GM12873 (cell line): ENCODE measurements around the gene KRTAP4-4.

ENCODE experiments used
- TF ChIP-seq, protein P1 (sequence below): IDR thresholded peaks from 2 replicates; pipeline ENCODE4 v1.5.1; 2012; ENCODE audit warnings: low read depth, mild to moderate bottlenecking, moderate library complexity, low read length, control low read depth; ENCODE audit not compliant: insufficient read depth; ENCODE audit errors: missing control alignments

Gene KRTAP4-4

DNA sequence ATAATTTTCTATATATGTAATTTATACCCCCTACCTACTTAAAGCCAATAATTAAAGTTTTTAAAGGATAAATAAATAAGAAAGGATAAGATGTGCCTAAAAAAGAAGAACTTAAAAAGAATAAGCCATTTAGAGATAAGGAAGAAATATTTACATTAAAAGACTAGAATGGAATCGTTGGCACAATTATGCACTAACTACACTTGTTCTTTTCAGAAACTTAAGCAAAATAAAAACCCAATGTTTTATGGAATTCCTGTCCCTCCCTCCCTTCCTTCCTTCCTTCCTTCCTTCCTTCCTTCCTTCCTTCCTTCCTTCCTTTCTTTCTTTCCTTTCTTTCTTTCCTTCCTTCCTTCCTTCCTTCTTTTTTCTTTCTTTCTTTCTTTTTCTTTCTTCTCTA, 15.7 kb downstream of the KRTAP4-4 start:
- TF ChIP-seq, protein P1, sequence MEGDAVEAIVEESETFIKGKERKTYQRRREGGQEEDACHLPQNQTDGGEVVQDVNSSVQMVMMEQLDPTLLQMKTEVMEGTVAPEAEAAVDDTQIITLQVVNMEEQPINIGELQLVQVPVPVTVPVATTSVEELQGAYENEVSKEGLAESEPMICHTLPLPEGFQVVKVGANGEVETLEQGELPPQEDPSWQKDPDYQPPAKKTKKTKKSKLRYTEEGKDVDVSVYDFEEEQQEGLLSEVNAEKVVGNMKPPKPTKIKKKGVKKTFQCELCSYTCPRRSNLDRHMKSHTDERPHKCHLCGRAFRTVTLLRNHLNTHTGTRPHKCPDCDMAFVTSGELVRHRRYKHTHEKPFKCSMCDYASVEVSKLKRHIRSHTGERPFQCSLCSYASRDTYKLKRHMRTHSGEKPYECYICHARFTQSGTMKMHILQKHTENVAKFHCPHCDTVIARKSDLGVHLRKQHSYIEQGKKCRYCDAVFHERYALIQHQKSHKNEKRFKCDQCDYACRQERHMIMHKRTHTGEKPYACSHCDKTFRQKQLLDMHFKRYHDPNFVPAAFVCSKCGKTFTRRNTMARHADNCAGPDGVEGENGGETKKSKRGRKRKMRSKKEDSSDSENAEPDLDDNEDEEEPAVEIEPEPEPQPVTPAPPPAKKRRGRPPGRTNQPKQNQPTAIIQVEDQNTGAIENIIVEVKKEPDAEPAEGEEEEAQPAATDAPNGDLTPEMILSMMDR, result no peak

DNA sequence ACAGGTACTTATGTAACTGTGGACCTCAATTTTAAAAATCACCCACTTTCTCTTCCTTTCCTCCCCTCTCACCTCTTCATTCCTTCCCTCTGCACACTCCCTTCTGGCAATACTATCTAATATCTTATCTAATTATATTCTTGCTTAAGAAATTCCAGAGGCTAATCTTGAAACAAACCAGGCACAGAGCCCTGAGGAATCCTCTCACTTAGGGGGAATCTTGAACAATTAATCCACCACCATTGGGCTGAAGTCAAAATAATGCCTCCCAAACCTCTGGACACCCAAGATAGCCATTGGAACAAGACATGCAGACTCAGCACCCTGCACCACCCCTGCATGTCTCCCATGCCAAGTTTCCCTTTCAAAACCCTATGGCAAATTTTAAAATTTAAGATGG, 19.2 kb downstream of the KRTAP4-4 start:
- TF ChIP-seq, protein P1, result no peak

DNA sequence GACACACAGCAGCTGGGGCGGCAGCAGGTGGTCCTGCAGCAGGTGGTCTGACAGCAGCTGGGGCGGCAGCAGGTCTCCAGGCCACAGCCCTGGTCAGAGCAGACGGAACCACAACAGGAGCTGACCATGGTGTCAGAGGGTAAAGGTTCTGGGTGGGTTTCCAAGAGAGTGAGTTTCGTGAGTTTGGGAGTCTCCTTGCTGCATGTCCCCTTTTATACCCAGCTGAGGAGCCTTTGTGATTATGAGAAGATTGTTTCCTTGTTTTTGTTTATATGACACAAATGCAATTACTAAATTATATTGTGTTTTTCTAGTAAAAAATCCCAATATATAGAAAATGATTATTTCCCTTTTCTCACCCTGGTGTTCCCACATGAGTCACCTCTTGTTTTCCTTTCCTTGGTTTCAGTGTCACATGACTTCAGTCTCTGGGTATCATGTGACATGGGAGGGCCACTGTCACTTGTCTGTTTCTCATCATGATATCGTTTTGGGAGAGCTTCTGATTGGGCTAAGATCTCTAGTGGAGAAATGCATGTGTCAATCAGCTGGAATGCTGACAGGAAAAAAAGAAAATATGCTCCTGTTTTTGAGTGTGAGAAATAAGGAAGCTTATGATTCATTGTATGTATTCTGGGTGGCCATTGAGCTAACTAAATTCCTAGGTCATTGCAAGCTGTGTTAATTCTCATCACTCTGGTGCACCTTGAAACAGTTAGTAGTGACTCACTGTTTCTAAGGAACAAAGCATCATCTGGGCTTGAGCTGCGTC, 20.0 kb downstream of the KRTAP4-4 start, which contains the start of gene KRTAP4-6:
TSS of gene KRTAP4-6 (minus strand) at position 185 of the 772 bp plus-strand sequence. CDS start at position 128, 57 bp downstream.
- TF ChIP-seq, protein P1, result no peak

DNA sequence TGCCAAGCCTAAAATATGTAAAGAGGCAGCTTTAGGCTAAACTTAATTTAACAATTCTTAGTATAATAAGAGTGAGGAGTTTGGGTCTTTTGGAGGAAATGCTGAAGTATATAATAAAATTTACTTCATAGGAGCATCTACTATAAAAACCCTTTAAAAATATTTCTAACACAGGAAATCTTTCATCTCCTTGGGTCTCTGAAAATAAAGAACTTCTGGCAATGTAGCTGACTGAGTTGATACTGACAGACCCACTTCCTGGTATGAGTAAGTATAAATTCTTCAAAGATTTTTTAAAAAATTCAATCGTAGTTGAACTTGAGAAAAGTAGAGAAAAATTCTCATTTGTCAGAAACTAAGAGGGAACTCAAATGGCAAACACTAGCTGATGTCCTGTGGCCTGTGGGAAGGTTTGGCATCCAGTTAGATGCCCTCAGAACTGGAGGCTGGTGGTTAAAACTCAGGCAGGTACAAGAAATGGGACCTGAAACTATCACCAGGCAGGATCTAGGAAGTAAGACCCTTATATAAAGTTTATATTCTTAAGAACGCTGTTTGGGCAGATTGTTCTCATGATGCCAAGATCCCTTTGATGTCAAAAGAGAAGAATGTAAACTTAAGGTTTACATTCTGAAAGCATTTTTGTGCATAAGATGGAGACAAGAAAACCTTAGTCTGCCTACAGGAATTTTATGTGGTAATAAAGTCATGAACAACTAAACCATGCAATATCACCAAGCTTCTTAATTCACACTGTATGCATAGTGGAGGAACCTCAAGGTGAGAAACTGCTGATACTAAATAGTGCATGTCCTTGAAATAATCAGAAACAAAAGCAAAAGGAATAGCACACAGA, 26.4 kb downstream of the KRTAP4-4 start:
- TF ChIP-seq, protein P1, result no peak

DNA sequence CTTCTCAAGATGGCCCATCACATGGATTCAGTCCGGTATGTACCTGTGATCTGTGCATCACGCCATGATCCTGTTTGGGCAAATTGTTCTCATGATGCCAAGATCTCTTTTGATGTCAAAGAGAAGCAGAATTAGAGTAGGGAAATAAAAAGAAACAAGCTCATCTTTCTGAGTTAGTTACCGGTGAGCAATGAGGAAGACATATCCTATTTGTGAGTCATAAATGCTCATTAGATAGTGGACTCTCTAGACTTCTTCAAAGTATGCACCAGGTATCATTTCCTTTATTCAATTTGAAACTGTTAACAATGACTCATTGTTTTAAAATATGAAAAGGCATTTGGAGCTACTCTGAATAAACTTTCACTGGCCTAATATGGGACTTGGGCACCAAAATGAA, 28.6 kb downstream of the KRTAP4-4 start:
- TF ChIP-seq, protein P1, result no peak

DNA sequence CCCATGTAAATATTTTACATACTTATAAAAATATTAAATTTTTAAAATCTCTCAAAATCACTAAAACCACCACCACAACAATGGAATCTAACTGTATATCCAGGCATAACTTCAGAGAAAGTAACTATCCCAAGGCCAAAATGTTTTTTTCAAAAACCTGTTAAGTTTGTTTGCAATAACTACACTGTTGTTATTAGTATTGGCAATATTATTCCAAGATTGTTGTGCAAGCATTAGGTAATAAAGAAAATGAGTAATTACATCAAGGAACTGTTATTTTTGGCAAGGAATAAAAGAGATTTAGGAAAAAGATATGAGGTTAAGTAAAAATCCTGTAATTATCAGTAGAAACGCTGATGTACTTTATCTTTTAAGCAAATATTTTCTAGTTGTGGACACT, 33.2 kb downstream of the KRTAP4-4 start:
- TF ChIP-seq, protein P1, result no peak

DNA sequence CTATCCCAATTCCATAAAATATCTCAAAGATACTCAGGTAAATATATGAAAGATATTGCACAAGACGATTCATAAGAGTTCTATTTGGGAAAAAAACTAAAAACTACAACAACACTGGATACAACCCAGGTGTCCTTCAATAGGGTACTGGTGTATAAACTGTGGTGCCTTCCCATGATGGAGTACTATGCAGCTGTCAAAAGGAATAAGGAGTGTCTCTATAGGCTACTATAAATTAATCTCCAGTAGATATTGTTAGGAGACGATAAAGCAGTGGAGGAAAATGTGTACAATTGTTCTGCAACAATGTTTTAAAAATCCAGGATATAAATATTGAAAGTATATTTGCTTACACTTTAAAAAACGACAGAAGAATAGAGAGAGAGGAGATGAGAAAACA, 34.1 kb downstream of the KRTAP4-4 start:
- TF ChIP-seq, protein P1, result no peak
